Measurements from ENCODE around the gene ARHGDIB.

Gene ARHGDIB

DNA sequence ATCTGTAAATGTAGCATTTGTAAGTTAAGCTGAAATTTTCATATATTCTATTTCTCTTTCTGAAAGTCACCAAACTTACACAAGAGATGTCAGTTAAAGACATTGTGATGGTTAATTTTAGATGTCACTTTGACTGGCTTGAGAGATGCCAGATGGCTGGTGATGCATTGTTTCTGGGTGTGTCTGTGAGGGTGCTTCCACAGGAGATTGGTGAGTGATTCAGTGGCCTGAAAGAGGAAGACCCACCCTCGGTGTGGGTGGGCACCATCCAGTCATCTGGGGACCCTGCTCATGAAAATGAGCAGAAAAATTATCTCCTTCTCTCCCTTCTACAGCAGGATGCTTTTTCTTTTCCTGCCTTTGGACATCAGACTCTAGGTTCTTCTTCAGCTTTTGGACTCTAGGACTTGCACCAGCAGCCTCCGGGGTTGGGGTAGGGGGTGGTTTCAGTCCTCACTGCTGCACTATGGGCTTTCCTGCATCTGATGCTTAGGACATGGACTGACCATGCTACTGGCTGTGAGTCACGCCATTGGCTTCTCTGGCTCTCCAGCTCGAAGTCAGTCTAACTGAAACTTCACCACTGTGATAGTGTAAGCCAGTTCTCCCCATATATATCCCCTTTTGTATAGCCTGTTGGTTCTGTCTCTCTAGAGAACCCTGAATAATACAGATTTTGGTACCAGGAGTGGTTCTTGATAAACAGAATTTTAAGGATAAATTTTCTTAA is 32.3 kb upstream of the ARHGDIB start:
- in situ Hi-C loops (cut with MboI; ENCODE audit: low sequenced_read_pairs, unreplicated experiment) = loop anchor here (10.0 to 25.0 kb wide), 2 partner anchors 269 to 756 kb away; no protein-coding TSS in a partner anchor
- no peak for DNase-seq (ENCODE audit: low spot score)
- TF ChIP-seq, protein P1, sequence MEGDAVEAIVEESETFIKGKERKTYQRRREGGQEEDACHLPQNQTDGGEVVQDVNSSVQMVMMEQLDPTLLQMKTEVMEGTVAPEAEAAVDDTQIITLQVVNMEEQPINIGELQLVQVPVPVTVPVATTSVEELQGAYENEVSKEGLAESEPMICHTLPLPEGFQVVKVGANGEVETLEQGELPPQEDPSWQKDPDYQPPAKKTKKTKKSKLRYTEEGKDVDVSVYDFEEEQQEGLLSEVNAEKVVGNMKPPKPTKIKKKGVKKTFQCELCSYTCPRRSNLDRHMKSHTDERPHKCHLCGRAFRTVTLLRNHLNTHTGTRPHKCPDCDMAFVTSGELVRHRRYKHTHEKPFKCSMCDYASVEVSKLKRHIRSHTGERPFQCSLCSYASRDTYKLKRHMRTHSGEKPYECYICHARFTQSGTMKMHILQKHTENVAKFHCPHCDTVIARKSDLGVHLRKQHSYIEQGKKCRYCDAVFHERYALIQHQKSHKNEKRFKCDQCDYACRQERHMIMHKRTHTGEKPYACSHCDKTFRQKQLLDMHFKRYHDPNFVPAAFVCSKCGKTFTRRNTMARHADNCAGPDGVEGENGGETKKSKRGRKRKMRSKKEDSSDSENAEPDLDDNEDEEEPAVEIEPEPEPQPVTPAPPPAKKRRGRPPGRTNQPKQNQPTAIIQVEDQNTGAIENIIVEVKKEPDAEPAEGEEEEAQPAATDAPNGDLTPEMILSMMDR (IDR thresholded peaks at IDR 0.05; ENCODE audit: borderline replicate concordance, control extremely low read depth, extremely low read depth, insufficient read depth, missing control alignments) = no peak

DNA sequence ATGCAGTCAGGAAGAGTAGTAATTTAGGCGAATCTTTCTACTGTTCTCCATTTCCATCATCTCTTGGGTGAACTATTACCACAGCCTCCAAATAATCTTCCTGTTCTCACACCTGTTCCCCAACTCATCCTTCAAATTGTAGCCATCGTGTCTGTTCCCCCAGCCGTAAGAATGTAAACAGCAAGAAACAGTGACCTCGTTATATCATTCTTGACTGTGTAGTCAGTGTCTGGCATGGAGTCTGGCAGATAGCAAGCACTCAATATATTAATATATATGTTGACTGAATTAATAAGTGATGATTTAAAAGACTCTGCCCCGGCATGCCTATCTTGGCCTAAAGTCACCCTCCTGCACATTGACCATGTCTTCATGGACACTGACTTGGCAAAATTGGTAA is 31.7 kb upstream of the ARHGDIB start:
- no peak for DNase-seq (ENCODE audit: low spot score)
- in situ Hi-C loops (cut with MboI; ENCODE audit: low sequenced_read_pairs, unreplicated experiment) = loop anchor here (10.0 to 25.0 kb wide), 2 partner anchors 268 to 756 kb away; no protein-coding TSS in a partner anchor
- TF ChIP-seq, protein P1 (IDR thresholded peaks at IDR 0.05; ENCODE audit: borderline replicate concordance, control extremely low read depth, extremely low read depth, insufficient read depth, missing control alignments) = no peak

DNA sequence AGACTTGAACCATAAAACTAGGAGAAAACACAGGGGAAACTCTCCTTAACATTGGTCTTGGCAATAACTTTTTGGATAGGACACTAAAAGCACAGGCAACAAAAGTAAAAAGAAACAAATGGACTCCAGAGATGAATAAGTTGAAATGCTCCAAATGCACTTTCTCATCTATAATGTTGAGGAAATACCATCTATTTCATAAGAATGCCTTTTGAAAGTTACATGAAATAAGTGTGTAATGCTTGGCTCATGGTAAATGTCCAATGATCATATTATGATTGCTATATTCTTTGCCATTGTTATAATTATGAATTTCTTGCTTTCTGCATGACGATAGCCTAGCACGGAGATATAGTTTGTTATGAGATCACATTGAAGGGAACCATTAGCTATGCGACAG is 31.3 kb upstream of the ARHGDIB start:
- DNase-seq (ENCODE audit: low spot score) = no peak
- TF ChIP-seq, protein P1 (IDR thresholded peaks at IDR 0.05; ENCODE audit: borderline replicate concordance, control extremely low read depth, extremely low read depth, insufficient read depth, missing control alignments) = no peak
- in situ Hi-C loops (cut with MboI; ENCODE audit: low sequenced_read_pairs, unreplicated experiment) = loop anchor here (10.0 to 25.0 kb wide), 2 partner anchors 268 to 755 kb away; no protein-coding TSS in a partner anchor

DNA sequence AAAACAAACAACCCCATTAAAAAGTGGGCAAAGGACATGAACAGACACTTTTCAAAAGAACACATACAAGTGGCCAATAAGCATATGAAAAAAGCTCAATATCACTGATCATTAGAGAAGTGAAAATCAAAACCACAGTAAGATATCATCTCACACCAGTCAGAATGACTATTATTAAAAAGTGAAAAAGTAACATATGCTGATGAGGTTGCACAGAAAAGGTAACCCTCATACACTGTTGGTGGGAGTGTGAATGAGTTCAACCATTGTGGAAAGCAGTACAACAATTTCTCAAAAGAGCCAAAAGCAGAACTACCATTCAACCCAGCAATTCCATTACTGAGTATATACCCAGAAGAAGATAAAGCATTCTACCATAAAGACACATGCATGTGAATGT is 29.7 kb upstream of the ARHGDIB start:
- in situ Hi-C loops (cut with MboI; ENCODE audit: low sequenced_read_pairs, unreplicated experiment) = loop anchor here (10.0 to 25.0 kb wide), 2 partner anchors 266 to 754 kb away; no protein-coding TSS in a partner anchor
- no peak for DNase-seq (ENCODE audit: low spot score)
- TF ChIP-seq, protein P1 (IDR thresholded peaks at IDR 0.05; ENCODE audit: borderline replicate concordance, control extremely low read depth, extremely low read depth, insufficient read depth, missing control alignments) = no peak

DNA sequence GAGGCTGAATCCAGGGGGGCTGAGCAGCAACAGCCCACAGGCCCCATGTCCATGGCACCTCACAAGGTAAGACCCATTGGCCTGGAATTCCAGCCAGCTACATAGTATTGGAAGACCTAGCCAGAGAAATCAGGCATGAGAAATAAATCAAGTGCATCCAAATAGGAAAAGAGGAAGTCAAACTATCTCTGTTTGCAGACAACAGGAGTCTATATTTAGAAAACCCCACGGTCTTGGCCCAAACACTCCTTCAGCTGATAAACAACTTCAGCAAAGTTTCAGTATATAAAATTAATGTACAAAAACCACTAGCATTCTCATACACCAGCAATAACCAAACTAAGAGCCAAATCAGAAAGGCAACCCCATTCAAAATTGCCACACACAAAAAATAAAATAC is 28.4 kb upstream of the ARHGDIB start:
- in situ Hi-C loops (cut with MboI; ENCODE audit: low sequenced_read_pairs, unreplicated experiment) = loop anchor here (10.0 to 25.0 kb wide), 2 partner anchors 265 to 752 kb away; no protein-coding TSS in a partner anchor
- DNase-seq (ENCODE audit: low spot score) = no peak
- TF ChIP-seq, protein P1 (IDR thresholded peaks at IDR 0.05; ENCODE audit: borderline replicate concordance, control extremely low read depth, extremely low read depth, insufficient read depth, missing control alignments) = no peak

DNA sequence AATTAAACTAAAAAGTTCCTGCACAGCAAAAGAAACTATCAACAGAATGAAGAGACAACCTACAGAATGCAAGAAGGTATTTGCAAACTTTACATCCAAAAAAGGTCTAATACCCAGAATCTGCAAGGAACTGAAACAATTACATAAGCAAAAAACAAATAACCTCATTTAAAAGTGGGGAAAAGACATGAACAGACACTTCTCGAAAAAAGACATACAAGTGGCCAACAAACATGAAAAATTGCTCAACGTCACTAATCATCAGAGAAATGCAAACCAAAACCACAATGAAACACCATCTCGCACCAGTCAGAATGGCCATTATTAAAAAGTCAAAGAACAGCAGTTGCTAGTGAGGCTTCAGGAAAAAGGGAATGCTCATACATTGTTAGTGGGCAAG is 26.6 kb upstream of the ARHGDIB start:
- TF ChIP-seq, protein P1 (IDR thresholded peaks at IDR 0.05; ENCODE audit: borderline replicate concordance, control extremely low read depth, extremely low read depth, insufficient read depth, missing control alignments) = no peak
- in situ Hi-C loops (cut with MboI; ENCODE audit: low sequenced_read_pairs, unreplicated experiment) = loop anchor here (25.0 kb wide), 1 partner anchor 751 kb away; no protein-coding TSS in a partner anchor

More for the DNA sequence above, 26.6 kb upstream of the ARHGDIB start:
- DNase-seq (ENCODE audit: low spot score) = no peak
